Type B pancreatic cell (in vitro differentiated cells): Measurements from ENCODE around the gene CRAT. TPM values are rescaled to one million over a fixed set of nuclear protein-coding genes. Genes with fewer than 3 reads are reported as not detected.
A peak's percentile ranks its signal among the peaks of the same experiment; 100 is the strongest.

Source experiments
- DNase-seq: peaks from one replicate; pipeline ENCODE4 v3.0.0; 2021; ENCODE audit warnings: mixed read lengths; ENCODE audit not compliant: unreplicated experiment; ENCODE audit errors: extremely low spot score
- H3K27ac Mint-ChIP-seq: 2 replicates; pipeline ENCODE4 v1.8.0; 2021; ENCODE audit warnings: mild to moderate bottlenecking, mixed read lengths
- H3K27me3 Mint-ChIP-seq: 2 replicates; pipeline ENCODE4 v1.8.0; 2021; ENCODE audit warnings: mixed read lengths
- H3K36me3 Mint-ChIP-seq: 2 replicates; pipeline ENCODE4 v1.8.0; 2021; ENCODE audit warnings: mixed read lengths
- H3K4me1 Mint-ChIP-seq: one replicate; pipeline ENCODE4 v1.8.0; 2021; ENCODE audit warnings: mixed read lengths; ENCODE audit not compliant: unreplicated experiment
- H3K4me3 Mint-ChIP-seq: 2 replicates; pipeline ENCODE4 v1.8.0; 2021; ENCODE audit warnings: mild to moderate bottlenecking, mixed read lengths
- H3K9me3 Mint-ChIP-seq: 2 replicates; pipeline ENCODE4 v1.8.0; 2021; ENCODE audit warnings: mixed read lengths
- CTCF ChIP-seq: fragments of 200-600 bp; sonication (generic); conservative IDR thresholded peaks from 2 replicates; pipeline ENCODE4 v1.5.0; 2021; ENCODE audit warnings: antibody characterized with exemption, mild to moderate bottlenecking
- total RNA-seq: library from RNA; stranded (reverse); gene quantifications from 2 replicates; pipeline ENCODE4 v1.2.1, GENCODE V29; 2021; ENCODE audit warnings: low replicate concordance

Gene CRAT
- total RNA-seq, 1 donor from 2014 or later: 28.4 TPM

GRCh38 chr9:129105857-129106694 is 4.5 kb downstream of the CRAT start:
- no peaks in the 10 kb centered on the region for H3K36me3 Mint-ChIP-seq
- H3K9me3 Mint-ChIP-seq: no peaks in the 10 kb centered on the region
- H3K27ac Mint-ChIP-seq: no peak overlapping the region
- DNase-seq: no peak
- TF ChIP-seq CTCF: no peak
- H3K4me1 Mint-ChIP-seq: peaks cover 5% of the 10 kb centered on the region
- no peak overlapping the region for H3K4me3 Mint-ChIP-seq
- H3K27me3 Mint-ChIP-seq: peaks cover 4% of the 10 kb centered on the region

GRCh38 chr9:129104051-129104450 is 6.5 kb downstream of the CRAT start:
- Mint-ChIP-seq H3K9me3 (no peaks in the 10 kb centered on the region), H3K4me1 (no peaks in the 10 kb centered on the region), H3K4me3 (no peak overlapping the region), H3K27me3 (no peaks in the 10 kb centered on the region), H3K36me3 (no peaks in the 10 kb centered on the region), H3K27ac (no peak overlapping the region)
- no peak for TF ChIP-seq CTCF
- no peak for DNase-seq

GRCh38 chr9:129103595-129103965 is 7.0 kb downstream of the CRAT start:
- no peaks in the 10 kb centered on the region for H3K4me1 Mint-ChIP-seq
- no peak for TF ChIP-seq CTCF
- H3K27ac Mint-ChIP-seq: no peak overlapping the region
- H3K27me3 Mint-ChIP-seq: no peaks in the 10 kb centered on the region
- DNase-seq: no peak
- H3K9me3 Mint-ChIP-seq: no peaks in the 10 kb centered on the region
- H3K4me3 Mint-ChIP-seq: no peak overlapping the region
- no peaks in the 10 kb centered on the region for H3K36me3 Mint-ChIP-seq

- Mint-ChIP-seq H3K9me3 (no peaks in the 10 kb centered on the region), H3K4me3 (no peak overlapping the region), H3K27ac (no peak overlapping the region), H3K36me3 (no peaks in the 10 kb centered on the region), H3K27me3 (no peaks in the 10 kb centered on the region), H3K4me1 (no peaks in the 10 kb centered on the region)
- no peak for DNase-seq
- peak; percentile 69 for TF ChIP-seq CTCF
Measured at GRCh38 chr9:129102791-129103594, 7.6 kb downstream of the CRAT start.

DNA sequence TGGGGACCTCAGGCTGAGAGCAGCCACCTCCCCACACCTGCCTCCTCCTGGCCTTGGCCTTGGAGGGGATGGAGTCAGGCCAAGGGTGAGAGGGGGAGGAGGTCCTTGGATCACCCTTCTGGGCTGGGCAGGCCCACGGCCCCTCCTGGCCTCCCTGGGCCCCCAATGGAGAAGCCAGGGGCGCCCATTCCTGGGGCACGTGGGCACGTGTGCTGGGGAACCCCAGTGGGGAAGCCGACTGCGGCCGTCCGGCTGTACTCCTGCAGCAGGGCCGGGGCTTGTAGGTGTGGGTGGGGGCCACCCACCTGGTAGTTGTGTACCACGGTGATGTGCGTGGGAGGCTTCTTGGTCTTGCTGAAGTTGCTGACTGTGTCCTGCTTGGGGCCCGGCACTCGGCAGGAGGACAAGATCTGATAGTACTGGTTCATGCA is 8.5 kb downstream of the CRAT start:
- H3K27me3 Mint-ChIP-seq: no peaks in the 10 kb centered on the region
- TF ChIP-seq CTCF: no peak
- no peaks in the 10 kb centered on the region for H3K36me3 Mint-ChIP-seq
- DNase-seq: no peak
- H3K9me3 Mint-ChIP-seq: no peaks in the 10 kb centered on the region
- H3K27ac Mint-ChIP-seq: no peak overlapping the region
- H3K4me3 Mint-ChIP-seq: no peak overlapping the region
- no peaks in the 10 kb centered on the region for H3K4me1 Mint-ChIP-seq
